GM08714 (cell line): ENCODE data around the gene TSPAN9.

Experiments
- H3K4me3 ChIP-seq: fragments of 200-500 bp; sonication (Bioruptor generic); 2 replicates; pipeline ENCODE4 v1.5.1; 2014; ENCODE audit warnings: mild to moderate bottlenecking, low read length, inconsistent platforms
- ZNF274 ChIP-seq: IDR thresholded peaks from 2 replicates; pipeline ENCODE4 v1.6.1; 2012; ENCODE audit warnings: mild to moderate bottlenecking, low read depth, low read length

TSPAN9 gene

DNA sequence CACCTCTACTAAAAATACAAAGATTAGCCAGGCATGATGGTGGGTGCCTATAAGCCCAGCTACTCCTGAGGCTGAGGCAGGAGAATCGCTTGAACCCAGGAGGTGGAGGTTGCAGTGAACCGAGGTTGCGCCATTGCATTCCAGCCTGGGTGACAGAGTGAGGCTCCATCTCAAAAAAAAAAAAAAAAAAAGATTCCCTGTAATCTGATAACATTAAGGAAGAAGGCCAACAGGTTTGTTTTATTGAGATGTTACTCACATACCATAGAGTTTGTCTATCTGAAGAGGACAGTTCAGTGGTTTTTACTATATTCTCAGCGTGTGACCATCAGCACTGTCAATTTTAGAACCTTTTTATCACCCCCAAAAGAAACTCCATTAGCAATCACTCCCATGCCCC, 37.5 kb downstream of the TSPAN9 start:
- no peak overlapping the region for H3K4me3 ChIP-seq
- no peak for TF ChIP-seq ZNF274

DNA sequence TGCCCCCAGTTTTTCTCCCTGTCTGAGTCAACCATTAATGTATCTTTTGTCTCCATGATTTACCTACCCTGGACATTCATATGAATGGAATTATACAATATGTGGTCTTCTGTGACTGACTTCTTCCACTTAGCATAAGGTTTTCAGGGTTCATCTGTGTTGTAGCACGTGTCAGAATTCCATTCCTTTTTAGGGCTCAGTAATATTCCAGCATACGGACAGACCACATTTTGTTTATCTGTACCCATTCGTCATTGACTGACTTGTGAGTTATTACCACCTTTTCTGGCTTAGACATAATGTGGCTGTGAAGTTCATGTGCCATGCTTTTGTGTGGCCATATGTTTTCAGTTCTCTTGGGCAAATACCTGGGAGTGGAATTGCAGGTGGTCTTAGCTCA, 37.9 kb downstream of the TSPAN9 start:
- no peak for TF ChIP-seq ZNF274
- no peak overlapping the region for H3K4me3 ChIP-seq

DNA sequence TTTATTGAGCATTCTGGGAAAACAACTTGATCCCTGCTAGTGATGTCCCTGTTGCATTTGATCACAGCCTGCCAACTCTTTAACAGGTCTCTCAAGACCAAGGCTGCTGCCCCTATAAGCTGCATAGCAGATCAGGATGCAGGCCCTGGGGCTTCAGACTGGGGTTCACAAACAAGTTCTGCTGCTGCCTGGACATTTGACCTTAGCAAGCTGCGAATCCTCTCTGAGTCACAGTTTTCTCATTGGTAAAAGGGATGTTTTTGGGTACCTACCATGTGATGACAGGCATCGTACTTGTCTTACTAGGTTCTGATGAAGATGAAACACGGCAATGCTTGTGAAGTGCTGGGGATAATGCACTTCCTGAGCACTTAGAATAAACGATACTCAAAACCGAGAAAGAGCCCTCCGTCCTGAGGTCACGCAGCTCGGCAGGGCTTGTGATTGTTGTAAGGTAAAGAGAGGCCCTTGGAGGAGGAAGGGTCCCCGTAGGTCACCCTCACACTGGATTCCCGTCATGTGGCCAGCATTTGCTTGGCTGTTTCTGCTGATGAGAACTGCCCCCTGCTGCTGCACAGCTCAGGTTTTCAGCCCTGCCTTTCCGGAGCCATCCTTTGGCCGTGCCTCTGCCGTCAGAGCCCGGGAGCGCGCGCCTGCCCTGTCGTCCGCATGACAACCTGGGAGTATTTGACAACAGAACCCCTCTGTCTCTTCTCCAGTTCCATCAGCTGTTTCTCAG, 39.1 kb downstream of the TSPAN9 start:
- TF ChIP-seq ZNF274, result no peak
- no peak overlapping the region for H3K4me3 ChIP-seq

DNA sequence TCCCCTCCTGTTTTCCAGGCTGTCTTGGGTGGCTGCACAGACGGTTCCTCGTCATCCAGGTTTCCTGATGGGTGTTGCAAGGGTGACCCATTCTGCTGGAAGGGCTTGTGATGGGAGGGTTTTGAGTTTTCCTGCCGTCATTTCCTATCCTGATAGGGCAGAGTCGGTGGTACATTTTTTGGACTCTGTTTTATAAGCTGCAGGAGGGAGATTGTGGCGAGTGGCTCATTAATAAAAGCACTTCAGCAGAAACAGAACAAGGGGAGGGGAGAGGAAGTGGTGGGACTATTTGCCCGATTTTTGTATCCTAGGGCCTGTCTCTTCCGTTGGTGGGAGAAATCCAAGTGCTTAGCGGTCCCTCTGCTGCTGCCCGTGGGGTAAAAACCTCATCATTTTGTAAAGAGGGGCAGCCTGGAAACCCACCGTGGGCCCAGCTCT, 40.0 kb downstream of the TSPAN9 start:
- no peak overlapping the region for H3K4me3 ChIP-seq
- TF ChIP-seq ZNF274, result no peak

DNA sequence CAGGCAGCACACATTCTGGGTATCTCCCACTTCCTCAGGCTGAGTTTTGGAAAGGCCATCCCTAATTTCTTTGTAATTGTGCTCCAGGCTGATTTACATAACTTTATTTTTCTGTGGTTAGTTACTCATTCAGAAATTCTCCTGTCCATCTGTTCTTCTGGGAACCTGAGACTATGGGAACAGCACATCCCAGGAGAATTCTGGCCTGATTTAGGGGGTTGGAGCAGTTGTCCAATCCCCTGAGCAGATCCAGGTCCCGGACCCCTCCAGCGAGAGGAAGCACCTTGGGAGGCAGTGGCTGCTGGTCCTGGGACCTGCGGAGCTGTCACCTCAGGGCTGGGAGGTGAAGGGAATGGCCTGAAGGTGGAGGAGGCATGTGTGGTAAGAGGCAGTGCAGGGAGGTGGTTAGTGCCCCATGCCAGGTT, 40.4 kb downstream of the TSPAN9 start:
- TF ChIP-seq ZNF274, result no peak
- no peak overlapping the region for H3K4me3 ChIP-seq

DNA sequence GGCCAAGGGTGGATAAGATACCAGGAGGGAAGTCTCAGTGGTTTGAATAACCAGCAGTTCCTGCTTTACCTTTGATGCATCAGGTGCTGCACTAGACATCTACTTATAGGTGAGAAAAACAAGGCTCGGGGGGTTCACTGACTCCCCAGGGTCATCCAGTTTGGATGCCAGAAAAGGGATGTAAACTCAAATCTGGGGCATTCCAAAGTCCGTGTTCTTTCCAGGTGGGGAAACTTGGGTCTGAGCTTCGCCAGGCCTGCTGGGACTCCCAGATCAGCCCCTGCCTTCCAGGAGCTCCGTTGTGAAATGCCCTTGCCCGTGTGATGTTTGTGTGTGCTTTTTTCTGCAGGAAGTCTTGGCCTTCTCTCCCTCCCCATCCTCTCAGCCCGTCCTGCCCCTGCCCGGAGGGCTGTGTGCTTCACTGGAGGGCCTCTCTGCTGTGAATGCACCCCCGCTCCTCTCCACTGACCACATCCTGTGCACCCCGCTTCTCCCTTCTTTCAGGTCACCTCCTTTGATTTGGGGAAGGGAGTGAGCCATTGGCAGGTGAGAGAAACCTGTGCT, 42.1 kb downstream of the TSPAN9 start:
- no peak for TF ChIP-seq ZNF274
- no peak overlapping the region for H3K4me3 ChIP-seq

DNA sequence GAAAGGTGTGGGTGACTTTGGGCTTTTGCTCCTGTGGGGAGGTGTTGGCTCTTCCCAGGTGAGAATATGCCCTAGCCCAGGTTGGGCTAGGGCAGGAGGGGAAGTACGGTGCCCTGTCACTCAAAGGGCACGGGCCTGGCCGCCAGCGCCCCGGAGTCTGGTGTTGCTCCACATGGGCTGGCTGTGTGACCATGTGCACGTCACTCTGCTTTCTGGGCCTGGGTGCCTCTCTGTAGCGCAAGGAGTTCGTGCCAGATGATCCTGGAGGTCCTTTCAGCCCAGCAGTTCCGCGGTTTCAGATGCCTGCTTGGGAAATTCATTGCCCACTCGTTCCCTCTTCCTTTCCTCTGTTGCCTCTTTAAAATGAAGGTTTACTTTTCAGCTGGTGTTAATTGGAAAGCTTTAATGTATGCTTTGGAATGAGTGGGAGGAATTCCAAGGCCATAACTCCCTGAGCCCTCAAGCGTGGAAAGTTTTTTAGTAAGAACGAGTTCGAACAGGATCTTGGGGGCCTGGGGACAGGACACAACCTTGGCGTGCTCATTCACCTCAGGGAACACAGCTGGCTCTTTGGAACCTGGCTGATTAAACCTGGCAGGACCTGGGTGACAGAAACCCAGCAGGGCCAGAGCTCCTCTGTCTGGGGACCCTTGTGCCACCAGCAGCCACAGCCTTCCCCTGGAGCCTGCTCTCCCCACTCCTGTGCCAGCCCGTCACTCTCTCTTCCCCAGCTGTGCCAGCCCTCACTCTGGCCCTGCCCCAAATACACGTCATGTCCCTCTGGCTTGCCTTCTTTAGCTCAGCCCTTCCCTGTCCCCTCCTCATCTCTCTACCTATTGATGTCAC, 42.8 kb downstream of the TSPAN9 start:
- H3K4me3 ChIP-seq, result no peak overlapping the region
- TF ChIP-seq ZNF274, result no peak

DNA sequence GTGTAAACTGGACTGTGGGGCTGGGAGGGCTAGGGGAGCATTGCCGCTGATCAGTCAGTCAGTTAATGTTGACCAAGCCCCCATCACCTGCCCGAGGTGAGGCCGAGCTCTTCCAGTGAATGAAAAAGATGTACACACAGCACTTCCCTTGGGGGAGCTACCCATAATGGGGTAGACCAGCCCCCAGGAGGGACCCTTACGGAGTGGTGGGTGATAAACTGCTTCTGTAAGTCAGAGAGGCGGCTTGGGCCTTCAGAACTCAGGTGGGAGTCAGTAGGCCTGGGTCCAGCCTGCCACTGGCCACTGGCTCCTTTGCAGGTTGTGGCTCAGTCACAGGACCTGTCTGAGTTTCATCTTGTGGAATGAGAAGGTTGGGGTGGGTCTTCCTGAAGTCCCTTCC, 43.5 kb downstream of the TSPAN9 start:
- H3K4me3 ChIP-seq, result no peak overlapping the region
- TF ChIP-seq ZNF274, result no peak

DNA sequence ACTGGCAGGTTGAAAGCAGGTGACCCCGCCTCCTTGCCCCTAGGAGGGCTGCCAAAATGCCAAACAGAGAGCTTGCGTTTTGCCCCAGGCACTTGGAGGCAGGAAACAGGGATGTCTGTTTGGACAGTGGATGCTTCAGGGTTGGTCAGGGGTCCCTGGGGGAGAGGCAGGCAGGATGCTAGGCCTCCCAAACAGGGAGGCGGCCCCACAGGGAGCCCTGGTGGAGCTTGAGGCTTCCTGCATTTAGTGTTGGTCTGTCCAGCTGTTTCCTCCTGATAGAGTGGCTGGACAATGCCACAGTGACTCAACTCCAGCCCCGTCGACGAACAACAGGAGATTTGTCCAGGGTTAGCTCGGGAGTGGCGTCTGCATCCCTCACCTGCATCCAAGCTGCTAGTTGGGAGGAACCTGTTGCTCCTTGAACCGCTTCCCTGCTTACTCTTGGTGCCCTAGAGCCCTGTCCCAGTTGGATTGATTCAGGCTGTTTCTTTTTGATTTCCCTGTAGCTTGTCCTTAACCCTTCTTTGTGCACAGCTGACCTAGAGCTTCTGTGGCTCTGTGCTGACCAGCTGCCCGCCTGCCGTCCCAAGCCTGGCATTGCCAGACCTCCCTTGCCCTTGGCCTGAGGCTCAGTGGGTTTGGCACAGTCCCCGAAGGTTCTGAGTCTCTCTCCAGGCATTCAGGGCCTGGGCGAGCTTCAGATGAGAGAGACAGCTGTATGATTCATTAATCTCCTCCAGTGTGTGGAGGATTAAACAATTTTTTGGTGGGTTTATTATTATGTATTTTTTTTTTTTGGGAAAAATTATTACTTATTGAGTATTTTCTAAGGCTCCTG, 45.9 kb downstream of the TSPAN9 start:
- H3K4me3 ChIP-seq, result no peak overlapping the region
- no peak for TF ChIP-seq ZNF274

DNA sequence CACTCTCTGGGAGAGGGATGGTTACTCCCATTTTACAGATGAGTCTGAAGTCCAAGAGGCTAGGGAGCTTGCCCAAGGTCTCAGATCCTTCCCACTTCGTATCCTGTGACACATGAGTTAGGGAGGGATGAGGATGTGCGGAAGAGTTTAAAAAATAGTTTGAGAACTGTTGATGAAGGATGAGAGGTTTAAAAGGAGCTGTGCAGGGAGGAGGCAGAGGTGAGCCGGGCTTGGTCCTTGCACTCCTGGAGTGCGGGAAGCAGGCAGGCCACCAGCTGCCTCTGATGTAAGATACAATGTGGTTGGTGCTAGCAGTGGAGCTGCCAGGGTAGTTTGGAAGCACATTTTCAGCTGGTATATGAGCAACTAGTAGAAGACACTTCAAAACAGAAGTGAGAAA, 46.5 kb downstream of the TSPAN9 start:
- no peak overlapping the region for H3K4me3 ChIP-seq
- no peak for TF ChIP-seq ZNF274

DNA sequence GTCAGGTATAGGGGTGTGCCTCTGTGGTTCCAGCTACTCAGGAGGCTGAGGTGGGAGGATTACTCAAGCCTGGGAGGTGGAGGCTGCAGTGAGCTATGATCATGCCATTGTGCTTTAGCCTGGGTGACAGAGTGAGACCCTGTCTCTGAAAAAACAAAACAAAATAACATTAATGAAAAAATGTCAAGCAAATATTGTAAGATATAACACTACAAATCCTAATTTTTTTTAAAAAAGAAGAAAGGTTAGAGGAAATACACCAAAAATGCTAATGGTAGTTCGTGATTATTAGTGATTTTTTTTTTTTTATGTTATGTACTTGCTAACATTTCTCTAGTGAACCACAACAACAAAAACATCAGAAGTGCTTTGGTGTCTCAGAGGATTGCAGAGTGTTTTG, 47.7 kb downstream of the TSPAN9 start:
- no peak for TF ChIP-seq ZNF274
- H3K4me3 ChIP-seq, result no peak overlapping the region

DNA sequence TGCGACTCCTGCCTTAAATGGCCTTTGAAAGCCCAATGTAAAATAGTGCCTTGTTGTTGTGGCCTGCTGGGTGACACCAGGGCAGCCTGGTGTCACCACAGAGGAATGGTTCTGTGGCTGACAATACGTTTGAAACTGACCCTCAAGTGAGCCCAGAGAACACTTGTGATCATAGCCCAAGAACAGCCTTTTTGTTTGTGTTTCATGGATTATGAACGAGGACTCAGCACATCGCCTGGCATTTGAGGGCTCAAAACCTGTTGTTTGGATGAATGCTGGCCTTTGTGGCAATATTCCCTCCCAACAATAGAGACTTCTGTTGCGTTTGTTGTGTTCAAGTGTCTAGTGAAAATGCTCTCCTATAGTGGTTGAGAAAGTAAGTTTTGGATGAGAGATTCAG, 48.5 kb downstream of the TSPAN9 start:
- H3K4me3 ChIP-seq, result no peak overlapping the region
- no peak for TF ChIP-seq ZNF274

DNA sequence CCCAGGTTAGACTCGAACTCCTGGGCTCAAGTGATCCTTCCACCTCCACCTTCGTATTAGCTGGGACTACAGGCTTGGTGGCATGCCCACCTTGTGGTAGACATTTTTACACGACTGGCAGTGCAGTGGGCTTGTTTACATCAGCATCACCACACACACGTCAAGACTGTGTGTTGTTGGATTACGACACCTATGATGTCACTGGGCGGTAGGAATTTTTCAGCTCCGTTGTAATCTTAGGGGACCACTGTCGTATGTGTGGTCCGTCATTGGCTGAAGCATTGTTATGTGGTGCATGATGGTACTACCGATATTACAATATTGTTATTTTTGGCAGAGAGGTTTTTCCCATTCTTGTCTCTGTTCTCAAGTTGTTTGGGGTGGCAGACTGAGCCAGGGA, 50.7 kb downstream of the TSPAN9 start:
- no peak overlapping the region for H3K4me3 ChIP-seq
- TF ChIP-seq ZNF274, result no peak
